HCT116 (cell line): ENCODE data around the gene SH3YL1. TPM values are rescaled to one million over a fixed set of nuclear protein-coding genes. Genes with fewer than 3 reads are reported as not detected.

Experiments
- ATAC-seq: fragments of 200-7000 bp; cut with Tn5 transposase; 2 replicates; pipeline ENCODE4 v1.9.1; 2020; ENCODE audit warnings: mild to moderate bottlenecking, moderate library complexity
- BruUV-seq: library from RNA; stranded (reverse); fragments of 400-500 nt; replicated peaks from 2 replicates; lab custom pipeline; 2021; lab: Mats Ljungman, UMichigan
- CTCF ChIA-PET: fragments of 300-600 bp; sonication (Branson Sonifier 250); formaldehyde crosslinking; loops from one replicate; lab custom pipeline; 2021; ENCODE audit warnings: antibody characterized with exemption; lab: Charles Lee
- POLR2A ChIA-PET: fragments of 300-600, 350-600 bp; sonication (Branson Sonifier 250); formaldehyde crosslinking; loops from one replicate; lab custom pipeline; 2021; ENCODE audit warnings: antibody characterized with exemption; lab: Charles Lee
- RAD21 ChIA-PET, 2 experiments: fragments of 300-600 bp; sonication (Branson Sonifier 250); formaldehyde crosslinking; loops; one replicate each; lab custom pipeline; 2023; ENCODE audit warnings: low total read pairs in 2 of 2; ENCODE audit not compliant: uncharacterized antibody in 2 of 2, unreplicated experiment in 2 of 2, low non-redundant PET in 1 of 2; lab: Charles Lee
- DNase-seq: peaks from one replicate; pipeline ENCODE4 v3.0.0-alpha.2; 2010; ENCODE audit warnings: low read depth, low spot score
- H2AFZ ChIP-seq: fragments of 200-600 bp; shearing (Covaris generic), sonication (generic); 2 replicates; pipeline ENCODE4 v1.6.1; 2017; ENCODE audit warnings: low read depth, mixed run types, mixed read lengths, antibody characterized with exemption, low read length; ENCODE audit not compliant: poor library complexity, severe bottlenecking
- H3K27ac ChIP-seq: 2 replicates; pipeline ENCODE4 v1.5.1; 2012; ENCODE audit warnings: low read depth, low read length
- H3K27me3 ChIP-seq: fragments of 200-600 bp; sonication (generic); 2 replicates; pipeline ENCODE4 v1.6.1; 2016; ENCODE audit warnings: mixed run types, low read length, mixed read lengths; ENCODE audit not compliant: insufficient read depth
- H3K36me3 ChIP-seq, 2 experiments: fragments of 200-500 bp in 1 of 2; fragments of 200-600 bp in 1 of 2; sonication (Bioruptor generic) in 1 of 2; sonication (generic) in 1 of 2; 2 replicates each; pipeline versions ENCODE4 v1.5.1 to v1.6.1; 2014 to 2016; ENCODE audit warnings: low read length in 2 of 2, inconsistent platforms in 1 of 2, mixed read lengths in 1 of 2, mixed run types in 1 of 2; ENCODE audit not compliant: insufficient read depth in 2 of 2, control insufficient read depth in 1 of 2
- H3K4me1 ChIP-seq, 2 experiments: fragments of 200-600 bp in 1 of 2; sonication (generic) in 1 of 2; 2 replicates each; pipeline versions ENCODE4 v1.5.1 to v1.6.1; 2012 to 2017; ENCODE audit warnings: low read length in 2 of 2, inconsistent platforms in 1 of 2, mild to moderate bottlenecking in 1 of 2, mixed read lengths in 1 of 2, mixed run types in 1 of 2, moderate library complexity in 1 of 2; ENCODE audit not compliant: insufficient read depth in 2 of 2, control insufficient read depth in 1 of 2
- H3K4me2 ChIP-seq: fragments of 200-600 bp; sonication (generic); 2 replicates; pipeline ENCODE4 v1.6.1; 2017; ENCODE audit warnings: mixed run types, low read length, mixed read lengths
- H3K4me3 ChIP-seq, 2 experiments: fragments of 200-600 bp in 1 of 2; sonication (generic) in 1 of 2; replicated peaks in 1 of 2; 2 replicates each; pipeline ENCODE4 v1.5.1; 2011 to 2016; ENCODE audit warnings: low read length in 2 of 2, control low read depth in 1 of 2, low read depth in 1 of 2, mild to moderate bottlenecking in 1 of 2, mixed read lengths in 1 of 2, mixed run types in 1 of 2
- H3K79me2 ChIP-seq: fragments of 200-600 bp; sonication (generic); 2 replicates; pipeline ENCODE4 v1.6.1; 2017; ENCODE audit warnings: mild to moderate bottlenecking, mixed run types, low read length, moderate library complexity, mixed read lengths; ENCODE audit not compliant: insufficient read depth
- H3K9ac ChIP-seq: fragments of 200-600 bp; sonication (generic); 2 replicates; pipeline ENCODE4 v1.6.1; 2016; ENCODE audit warnings: low read length, mixed read lengths
- H3K9me2 ChIP-seq: fragments of 200-600 bp; sonication (generic), shearing (Covaris generic); 2 replicates; pipeline ENCODE4 v1.6.1; 2017; ENCODE audit warnings: mixed run types, mild to moderate bottlenecking, moderate library complexity; ENCODE audit not compliant: insufficient read depth
- H3K9me3 ChIP-seq, 2 experiments: fragments of 200-500 bp in 1 of 2; fragments of 200-600 bp in 1 of 2; sonication (Bioruptor generic) in 1 of 2; sonication (generic) in 1 of 2; 2 replicates each; pipeline ENCODE4 v1.6.1; 2014 to 2017; ENCODE audit warnings: low read length in 2 of 2, mixed read lengths in 2 of 2, inconsistent platforms in 1 of 2, low read depth in 1 of 2, mild to moderate bottlenecking in 1 of 2, mixed run types in 1 of 2, moderate library complexity in 1 of 2; ENCODE audit not compliant: control insufficient read depth in 1 of 2, insufficient read depth in 1 of 2
- H4K20me1 ChIP-seq: fragments of 200-600 bp; sonication (generic), shearing (Covaris generic); 2 replicates; pipeline ENCODE4 v1.6.1; 2017; ENCODE audit warnings: mixed run types, mild to moderate bottlenecking, moderate library complexity; ENCODE audit not compliant: insufficient read depth
- ATF3 ChIP-seq: IDR thresholded peaks from 2 replicates; pipeline ENCODE4 v1.6.1; 2012
- EGR1 ChIP-seq: IDR thresholded peaks from 2 replicates; pipeline ENCODE4 v1.6.1; 2012; ENCODE audit warnings: low read depth
- ELF1 ChIP-seq: IDR thresholded peaks from 2 replicates; pipeline ENCODE4 v1.6.1; 2012; ENCODE audit warnings: low read depth, borderline replicate concordance
- EZH2 ChIP-seq: fragments of 200-600 bp; sonication (generic); IDR thresholded peaks from 2 replicates; pipeline ENCODE4 v1.6.1; 2017; ENCODE audit warnings: antibody characterized with exemption, mixed run types
- EZH2phosphoT487 ChIP-seq: fragments of 200-600 bp; IDR thresholded peaks from 2 replicates; pipeline ENCODE4 v1.6.1; 2018; ENCODE audit warnings: antibody characterized with exemption, borderline replicate concordance
- FOSL1 ChIP-seq: IDR thresholded peaks from 2 replicates; pipeline ENCODE4 v1.6.1; 2012; ENCODE audit warnings: low read depth
- JUND ChIP-seq: IDR thresholded peaks from 2 replicates; pipeline ENCODE4 v1.6.1; 2012
- POLR2A ChIP-seq: IDR thresholded peaks from 2 replicates; pipeline ENCODE4 v1.7.0; 2011; ENCODE audit warnings: borderline replicate concordance; ENCODE audit not compliant: insufficient read depth, insufficient read length; ENCODE audit errors: extremely low read depth
- POLR2AphosphoS5 ChIP-seq: IDR thresholded peaks from 2 replicates; pipeline ENCODE4 v1.6.1; 2011; ENCODE audit warnings: mild to moderate bottlenecking, low read depth, low read length, moderate library complexity
- SIN3A ChIP-seq: IDR thresholded peaks from 2 replicates; pipeline ENCODE4 v1.6.1; 2012; ENCODE audit warnings: low read depth
- SP1 ChIP-seq: IDR thresholded peaks from 2 replicates; pipeline ENCODE4 v1.6.1; 2012; ENCODE audit warnings: low read depth
- SRF ChIP-seq: IDR thresholded peaks from 2 replicates; pipeline ENCODE4 v1.6.1; 2012; ENCODE audit warnings: low read depth
- TCF7L2 ChIP-seq: IDR thresholded peaks from 2 replicates; pipeline ENCODE4 v1.7.0; 2011; ENCODE audit warnings: borderline replicate concordance, inconsistent platforms; ENCODE audit not compliant: insufficient read depth, insufficient read length; ENCODE audit errors: extremely low read depth
- YY1 ChIP-seq: IDR thresholded peaks from 2 replicates; pipeline ENCODE4 v1.6.1; 2011; ENCODE audit warnings: low read length, low read depth, moderate library complexity, mild to moderate bottlenecking; ENCODE audit not compliant: insufficient replicate concordance; ENCODE audit errors: extremely low read depth
- ZNF274 ChIP-seq: fragments of 200-500 bp; sonication (Bioruptor generic); IDR thresholded peaks from 2 replicates; pipeline ENCODE4 v1.6.1; 2014; ENCODE audit warnings: mild to moderate bottlenecking, low read depth, low read length, inconsistent platforms
- intact Hi-C: fragments of 100-400 bp; cut with micrococcal nuclease; formaldehyde crosslinking; loops from 2 replicates; pipeline ENCODE4 v1.10.0; 2022
- total RNA-seq: library from RNA; stranded (reverse); gene quantifications from one replicate; pipeline ENCODE4 v1.2.1, GENCODE V29; 2021; ENCODE audit not compliant: unreplicated experiment

Gene SH3YL1
- total RNA-seq, 1 experiment from 2014 or later = 32.8 TPM

GRCh38 chr2:262117-262516 lies 1.7 kb downstream of the SH3YL1 start:
- no peak for DNase-seq
- H3K4me3 ChIP-seq = no peak overlapping the region
- TF ChIP-seq EZH2 (no peak), YY1 (no peak), SRF (no peak), ZNF274 (no peak), JUND (no peak), SP1 (no peak), ATF3 (no peak), SIN3A (no peak), EZH2phosphoT487 (no peak), TCF7L2 (no peak), FOSL1 (no peak), POLR2A (no peak), EGR1 (no peak), ELF1 (no peak), POLR2AphosphoS5 (no peak)
- TF ChIP-seq, all 23 proteins: peak for 0
- no peak for ATAC-seq
- Histone ChIP-seq H3K4me1 (peaks cover 12 to 27% of the 10 kb centered on the region in 2 experiments; a peak in 3 of 4 replicates), H2AFZ (no peak overlapping the region), H4K20me1 (peaks cover 6% of the 10 kb centered on the region; the same call in 1 of the 2 replicates), H3K4me2 (no peak overlapping the region), H3K9me2 (no peaks in the 10 kb centered on the region), H3K27me3 (no peaks in the 10 kb centered on the region), H3K27ac (no peak overlapping the region), H3K36me3 (no peaks in the 10 kb centered on the region; a peak in 1 of 4 replicates), H3K9ac (no peak overlapping the region), H3K79me2 (peaks cover 35% of the 10 kb centered on the region), H3K9me3 (peaks cover 8 to 12% of the 10 kb centered on the region in 2 experiments; a peak in 3 of 4 replicates)
- POLR2A ChIA-PET = no interaction called here
- intact Hi-C loops = no loop called here
- BruUV-seq = no TSS peak
- CTCF ChIA-PET = no interaction called here
- RAD21 ChIA-PET = no interaction called here
